Esophagus muscularis mucosa (tissue), 4 donors: ENCODE measurements around the gene CFAP57. TPM values are rescaled to one million over a fixed set of nuclear protein-coding genes. Genes with fewer than 3 reads are reported as not detected.

Source experiments
- DNase-seq: peaks from one replicate; pipeline ENCODE4 v3.0.0-alpha.2; 2017; ENCODE audit errors: extremely low spot score
- H3K27ac ChIP-seq, 4 donors: fragments of 200-600 bp; sonication (generic); replicated peaks in 1 of 4; 1 replicate in 3 of 4; 2 replicates in 1 of 4; pipeline ENCODE4 v1.5.1; 2016 to 2019; ENCODE audit warnings: mild to moderate bottlenecking in 1 of 4
- H3K27me3 ChIP-seq, 4 donors: fragments of 200-600 bp; sonication (generic); one replicate each; pipeline versions ENCODE4 v1.5.1 to v1.6.0; 2016 to 2019
- H3K36me3 ChIP-seq, 4 donors: fragments of 200-600 bp; sonication (generic); one replicate each; pipeline ENCODE4 v1.5.1; 2016 to 2019
- H3K4me1 ChIP-seq, 4 donors: fragments of 200-600 bp; sonication (generic); one replicate each; pipeline ENCODE4 v1.5.1; 2016 to 2019
- H3K4me3 ChIP-seq, 4 donors: fragments of 200-600 bp; sonication (generic); 1 replicate in 2 of 4; 2 replicates in 2 of 4; pipeline ENCODE4 v1.5.1; 2016 to 2019; ENCODE audit warnings: mild to moderate bottlenecking in 4 of 4, moderate library complexity in 1 of 4
- H3K9me3 ChIP-seq, 4 donors: fragments of 200-600 bp; sonication (generic); 1 replicate in 3 of 4; 2 replicates in 1 of 4; pipeline ENCODE4 v1.5.1; 2016 to 2019
- EP300 ChIP-seq: sonication (generic); formaldehyde crosslinking; IDR thresholded peaks from one replicate; pipeline ENCODE4 v1.6.1; 2017; ENCODE audit warnings: antibody characterized with exemption
- POLR2A ChIP-seq: fragments of 450-650 bp; IDR thresholded peaks from one replicate; pipeline ENCODE4 v1.6.1; 2017; ENCODE audit warnings: antibody characterized with exemption, moderate library complexity, mild to moderate bottlenecking, low read depth
- POLR2AphosphoS5 ChIP-seq, 2 donors: sonication (generic); formaldehyde crosslinking; IDR thresholded peaks; one replicate each; pipeline ENCODE4 v1.6.1; 2017; ENCODE audit warnings: antibody characterized with exemption in 2 of 2
- WGBS: methylation state at CpG from one replicate; pipeline ENCODE4 v1.1.5; 2018; 5-methylcytosine and 5-hydroxymethylcytosine counted together
- intact Hi-C: fragments of 100-400 bp; cut with DNase I; formaldehyde crosslinking; loops from one replicate; pipeline ENCODE4 v1.15.1; 2023
- total RNA-seq, 4 donors: library from RNA; depleted of rRNA; stranded (reverse); fragments of >200 nt; gene quantifications; one replicate each; pipeline versions ENCODE4 v1.1.0 to v1.2.1, GENCODE V29; 2016
- TF ChIP-seq, protein P1 (sequence below), 3 experiments: fragments of 200-600 bp in 2 of 3; fragments of 450-650 bp in 1 of 3; sonication (generic) in 2 of 3; IDR thresholded peaks; one replicate each; pipeline ENCODE4 v1.5.1; 2017 to 2019; ENCODE audit warnings: antibody characterized with exemption in 3 of 3, mild to moderate bottlenecking in 2 of 3, moderate library complexity in 1 of 3

CFAP57 gene
- total RNA-seq, 4 donors from 2014 or later, result not detected

DNA sequence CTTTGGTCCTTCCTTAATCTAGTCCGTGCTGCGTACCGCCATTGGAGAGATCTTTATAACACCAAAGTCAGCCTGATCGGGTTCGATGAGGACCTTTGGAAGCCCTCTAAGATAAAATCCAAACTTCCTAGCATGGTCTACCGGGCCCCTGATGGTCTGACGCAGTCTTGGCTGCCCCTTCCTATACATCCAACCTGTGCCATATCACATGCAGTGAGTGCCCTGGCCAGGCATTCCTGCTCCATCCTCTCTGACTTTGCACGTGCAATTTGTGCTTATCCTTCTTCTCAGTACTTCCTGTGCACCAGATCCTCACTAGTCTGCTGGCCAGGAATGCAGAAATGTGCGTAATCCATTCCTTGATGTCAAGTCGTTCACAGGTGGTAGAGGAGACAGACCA is 45.6 kb downstream of the CFAP57 start:
- no peak overlapping the region for H3K27ac ChIP-seq
- no peak for TF ChIP-seq POLR2A
- TF ChIP-seq, protein P1, sequence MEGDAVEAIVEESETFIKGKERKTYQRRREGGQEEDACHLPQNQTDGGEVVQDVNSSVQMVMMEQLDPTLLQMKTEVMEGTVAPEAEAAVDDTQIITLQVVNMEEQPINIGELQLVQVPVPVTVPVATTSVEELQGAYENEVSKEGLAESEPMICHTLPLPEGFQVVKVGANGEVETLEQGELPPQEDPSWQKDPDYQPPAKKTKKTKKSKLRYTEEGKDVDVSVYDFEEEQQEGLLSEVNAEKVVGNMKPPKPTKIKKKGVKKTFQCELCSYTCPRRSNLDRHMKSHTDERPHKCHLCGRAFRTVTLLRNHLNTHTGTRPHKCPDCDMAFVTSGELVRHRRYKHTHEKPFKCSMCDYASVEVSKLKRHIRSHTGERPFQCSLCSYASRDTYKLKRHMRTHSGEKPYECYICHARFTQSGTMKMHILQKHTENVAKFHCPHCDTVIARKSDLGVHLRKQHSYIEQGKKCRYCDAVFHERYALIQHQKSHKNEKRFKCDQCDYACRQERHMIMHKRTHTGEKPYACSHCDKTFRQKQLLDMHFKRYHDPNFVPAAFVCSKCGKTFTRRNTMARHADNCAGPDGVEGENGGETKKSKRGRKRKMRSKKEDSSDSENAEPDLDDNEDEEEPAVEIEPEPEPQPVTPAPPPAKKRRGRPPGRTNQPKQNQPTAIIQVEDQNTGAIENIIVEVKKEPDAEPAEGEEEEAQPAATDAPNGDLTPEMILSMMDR (IDR thresholded peaks at IDR 0.05), result no peak
- TF ChIP-seq POLR2AphosphoS5 (IDR thresholded peaks at IDR 0.05), result no peak
- no peak for TF ChIP-seq EP300
- H3K9me3 ChIP-seq, result no peaks in the 10 kb centered on the region
- no peak for DNase-seq
- no peaks in the 10 kb centered on the region for H3K36me3 ChIP-seq
- intact Hi-C loops, result no loop called here
- H3K4me1 ChIP-seq, result no peaks in the 10 kb centered on the region
- H3K27me3 ChIP-seq, result peaks cover 0 to 8% (median 0%) of the 10 kb centered on the region in 4 donors
- H3K4me3 ChIP-seq, result no peak overlapping the region
- 87% methylated on average over 10 of the region's 10 CpGs for WGBS

DNA sequence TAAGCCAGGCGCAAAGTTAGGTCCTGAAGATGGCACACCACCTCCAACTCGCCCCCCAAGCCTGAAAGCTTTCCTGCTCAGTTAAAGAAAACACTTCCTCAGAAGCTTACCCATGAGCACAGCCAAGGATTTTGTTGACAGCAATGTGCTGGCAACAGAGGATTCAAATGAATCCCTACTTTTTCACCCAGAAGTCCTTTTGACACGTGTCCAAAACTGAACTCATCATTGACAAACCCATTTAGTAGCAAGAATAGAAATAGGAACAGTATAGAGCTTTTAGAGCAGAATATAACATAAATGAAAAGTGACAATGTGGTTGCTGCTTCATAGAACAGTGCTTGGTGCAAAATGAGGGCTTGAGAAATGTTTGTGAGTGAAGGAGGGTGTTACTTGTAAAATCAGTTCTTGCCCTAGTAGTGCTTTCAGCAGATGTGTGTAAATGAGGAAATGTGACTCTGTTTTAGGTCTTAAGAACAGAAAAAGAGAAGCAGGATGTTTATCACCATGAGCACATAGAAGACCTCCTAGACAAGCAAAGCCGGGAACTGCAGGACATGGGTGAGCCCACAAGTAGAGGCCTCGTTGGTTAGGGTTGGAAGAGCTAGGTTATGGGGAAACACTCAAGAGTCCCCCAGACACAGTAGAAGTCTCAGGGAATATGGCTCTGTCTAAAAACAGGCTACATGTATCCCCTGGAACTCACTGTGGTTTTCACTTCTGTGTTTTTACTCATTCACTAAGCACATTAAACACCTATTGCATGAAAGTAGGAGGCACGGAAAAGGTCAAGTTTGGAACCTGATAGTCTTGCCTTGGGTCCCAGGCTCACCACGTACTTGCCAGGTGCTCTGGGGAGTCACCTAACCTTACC is 49.0 kb downstream of the CFAP57 start:
- intact Hi-C loops, result no loop called here
- TF ChIP-seq, protein P1 (IDR thresholded peaks at IDR 0.05), result no peak
- TF ChIP-seq POLR2AphosphoS5 (IDR thresholded peaks at IDR 0.05) (no peak), EP300 (no peak), POLR2A (no peak)
- H3K9me3 ChIP-seq, result no peaks in the 10 kb centered on the region
- no peak overlapping the region for H3K4me3 ChIP-seq
- no peak for DNase-seq
- H3K27ac ChIP-seq, result no peak overlapping the region
- H3K27me3 ChIP-seq, result peaks cover 0 to 5% (median 0%) of the 10 kb centered on the region in 4 donors
- H3K36me3 ChIP-seq, result no peaks in the 10 kb centered on the region
- no peaks in the 10 kb centered on the region for H3K4me1 ChIP-seq
- 65% methylated on average over 7 of the region's 7 CpGs for WGBS

GRCh38 chr1:43221797-43222196 is 49.7 kb downstream of the CFAP57 start:
- 88% methylated on average over 1 of the region's 1 CpG for WGBS
- Histone ChIP-seq H3K27me3 (no peaks in the 10 kb centered on the region), H3K9me3 (no peaks in the 10 kb centered on the region), H3K27ac (no peak overlapping the region), H3K4me3 (no peak overlapping the region), H3K4me1 (no peaks in the 10 kb centered on the region), H3K36me3 (no peaks in the 10 kb centered on the region)
- no peak for TF ChIP-seq POLR2A
- TF ChIP-seq, protein P1 (IDR thresholded peaks at IDR 0.05), result no peak
- no peak for TF ChIP-seq POLR2AphosphoS5 (IDR thresholded peaks at IDR 0.05)
- TF ChIP-seq EP300, result no peak
- intact Hi-C loops, result no loop called here
- DNase-seq, result no peak

DNA sequence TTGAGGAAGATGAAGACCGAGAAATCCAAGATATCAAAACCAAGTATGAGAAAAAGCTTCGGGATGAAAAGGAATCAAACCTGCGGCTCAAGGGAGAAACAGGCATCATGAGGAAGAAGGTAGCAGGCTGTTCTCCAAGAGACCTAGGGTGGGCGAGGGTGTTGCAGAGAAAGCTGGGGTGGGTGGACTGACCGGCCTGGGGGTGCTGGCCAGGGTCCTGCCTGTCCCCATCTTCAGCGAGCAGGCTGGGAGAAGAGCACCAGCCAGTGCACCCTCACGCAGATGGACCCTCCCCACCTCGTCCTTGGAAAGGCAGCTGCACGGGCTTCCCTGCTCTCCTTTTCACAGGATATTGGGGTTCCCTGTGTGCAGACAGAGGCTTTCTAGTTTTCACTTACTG is 50.7 kb downstream of the CFAP57 start:
- H3K4me3 ChIP-seq, result no peak overlapping the region
- H3K9me3 ChIP-seq, result no peaks in the 10 kb centered on the region
- H3K27me3 ChIP-seq, result no peaks in the 10 kb centered on the region
- no peaks in the 10 kb centered on the region for H3K36me3 ChIP-seq
- DNase-seq, result no peak
- no peak for TF ChIP-seq EP300
- no peak for TF ChIP-seq POLR2AphosphoS5 (IDR thresholded peaks at IDR 0.05)
- TF ChIP-seq POLR2A, result no peak
- TF ChIP-seq, protein P1 (IDR thresholded peaks at IDR 0.05), result no peak
- no peak overlapping the region for H3K27ac ChIP-seq
- 69% methylated on average over 8 of the region's 9 CpGs for WGBS
- peaks cover 0 to 7% (median 1%) of the 10 kb centered on the region in 4 donors for H3K4me1 ChIP-seq
- intact Hi-C loops, result no loop called here
